ENCODE measurements around the gene ARAP3. TPM values are rescaled to one million over a fixed set of nuclear protein-coding genes. Genes with fewer than 3 reads are reported as not detected.

The ARAP3 gene
- polyA plus RNA-seq, 3 donors: 1.2 to 18.2 (median 2.2) TPM

- Mint-ChIP-seq H3K27me3 (ENCODE audit: low read depth in 3 of 3) (peaks cover 4 to 14% (median 6%) of the 10 kb centered on the region in 3 donors), H3K9me3 (peaks cover 0 to 7% (median 0%) of the 10 kb centered on the region in 7 donors), H3K4me3 (no peak overlapping the region), H3K27ac (no peak overlapping the region), H3K4me1 (peaks cover 9% of the 10 kb centered on the region), H3K36me3 (peaks cover 0 to 4% of the 10 kb centered on the region in 2 donors)
- H3K9ac ChIP-seq (ENCODE audit: insufficient read depth, low read length, poor library complexity, severe bottlenecking): no peak overlapping the region
- no peak for DNase-seq
- no peaks in the 10 kb centered on the region for H4K20me1 ChIP-seq (ENCODE audit: insufficient read depth, low read length)
- intact Hi-C loops (cut with micrococcal nuclease): no loop called here
- no peaks in the 10 kb centered on the region for H3K79me2 ChIP-seq (ENCODE audit: insufficient read depth, low read length)
- no peak for TF ChIP-seq CTCF (IDR thresholded peaks at IDR 0.05)
- peaks cover 5 to 6% of the 10 kb centered on the region in 2 donors for H3K4me1 ChIP-seq (ENCODE audit: control insufficient read depth in 1 of 2, insufficient read depth in 2 of 2, low read length in 2 of 2)
- no peak overlapping the region for H3K4me3 ChIP-seq (replicated peaks in 1 of 3; ENCODE audit: low read depth in 2 of 3, low read length in 3 of 3)
- peaks cover 0 to 6% of the 10 kb centered on the region in 2 donors for H3K9me3 ChIP-seq (replicated peaks in 1 of 2; ENCODE audit: control insufficient read depth in 1 of 2, insufficient read depth in 1 of 2, low read length in 2 of 2)
- H2AFZ ChIP-seq (ENCODE audit: insufficient read depth, low read depth, low read length, poor library complexity, severe bottlenecking): no peak overlapping the region
- H3K27me3 ChIP-seq (ENCODE audit: control insufficient read depth in 2 of 2, insufficient read depth in 2 of 2, low read length in 2 of 2): peaks cover 25 to 46% of the 10 kb centered on the region in 2 donors
- H3K4me2 ChIP-seq (replicated peaks; ENCODE audit: extremely low read depth, low read length, poor library complexity, severe bottlenecking): no peak overlapping the region
- H3K27ac ChIP-seq (ENCODE audit: low read depth in 1 of 2, low read length in 2 of 2): no peak overlapping the region
- WGBS (ENCODE audit: insufficient coverage): 95% methylated on average over 4 of the region's 8 CpGs
- H3K36me3 ChIP-seq (replicated peaks in 1 of 2; ENCODE audit: control insufficient read depth in 1 of 2, insufficient read depth in 2 of 2, low read length in 2 of 2): no peaks in the 10 kb centered on the region
Measured at GRCh38 chr5:141707510-141707909, 25.5 kb upstream of the ARAP3 start.

- Mint-ChIP-seq H3K27me3 (ENCODE audit: low read depth in 3 of 3) (peaks cover 3 to 12% (median 6%) of the 10 kb centered on the region in 3 donors), H3K36me3 (peaks cover 0 to 4% of the 10 kb centered on the region in 2 donors), H3K27ac (no peak overlapping the region), H3K9me3 (peaks cover 0 to 7% (median 3%) of the 10 kb centered on the region in 7 donors), H3K4me3 (no peak overlapping the region), H3K4me1 (peaks cover 21% of the 10 kb centered on the region)
- Histone ChIP-seq H3K36me3 (replicated peaks in 1 of 2; ENCODE audit: control insufficient read depth in 1 of 2, insufficient read depth in 2 of 2, low read length in 2 of 2) (no peaks in the 10 kb centered on the region), H2AFZ (ENCODE audit: insufficient read depth, low read depth, low read length, poor library complexity, severe bottlenecking) (no peak overlapping the region), H3K27me3 (ENCODE audit: control insufficient read depth in 2 of 2, insufficient read depth in 2 of 2, low read length in 2 of 2) (peaks cover 35 to 60% of the 10 kb centered on the region in 2 donors), H3K4me3 (replicated peaks in 1 of 3; ENCODE audit: low read depth in 2 of 3, low read length in 3 of 3) (no peak overlapping the region), H3K9ac (ENCODE audit: insufficient read depth, low read length, poor library complexity, severe bottlenecking) (no peak overlapping the region), H4K20me1 (ENCODE audit: insufficient read depth, low read length) (no peaks in the 10 kb centered on the region), H3K4me2 (replicated peaks; ENCODE audit: extremely low read depth, low read length, poor library complexity, severe bottlenecking) (no peak overlapping the region), H3K27ac (ENCODE audit: low read depth in 1 of 2, low read length in 2 of 2) (no peak overlapping the region), H3K4me1 (ENCODE audit: control insufficient read depth in 1 of 2, insufficient read depth in 2 of 2, low read length in 2 of 2) (peaks cover 10 to 14% of the 10 kb centered on the region in 2 donors), H3K9me3 (replicated peaks in 1 of 2; ENCODE audit: control insufficient read depth in 1 of 2, insufficient read depth in 1 of 2, low read length in 2 of 2) (peaks cover 0 to 13% of the 10 kb centered on the region in 2 donors), H3K79me2 (ENCODE audit: insufficient read depth, low read length) (no peaks in the 10 kb centered on the region)
- no peak for DNase-seq
- intact Hi-C loops (cut with micrococcal nuclease): no loop called here
- TF ChIP-seq CTCF (IDR thresholded peaks at IDR 0.05): no peak
- 19% methylated on average over 2 of the region's 3 CpGs for WGBS (ENCODE audit: insufficient coverage)
Measured at GRCh38 chr5:141706121-141706520, 24.1 kb upstream of the ARAP3 start.
